GM19240 (cell line): ENCODE data around the gene CTIF.
A peak's percentile ranks its signal among the peaks of the same experiment; 100 is the strongest.

ENCODE experiments used
- DNase-seq: peaks from one replicate; pipeline ENCODE4 v3.0.0; 2011; ENCODE audit warnings: low spot score; ENCODE audit not compliant: insufficient read length

The CTIF gene

DNA sequence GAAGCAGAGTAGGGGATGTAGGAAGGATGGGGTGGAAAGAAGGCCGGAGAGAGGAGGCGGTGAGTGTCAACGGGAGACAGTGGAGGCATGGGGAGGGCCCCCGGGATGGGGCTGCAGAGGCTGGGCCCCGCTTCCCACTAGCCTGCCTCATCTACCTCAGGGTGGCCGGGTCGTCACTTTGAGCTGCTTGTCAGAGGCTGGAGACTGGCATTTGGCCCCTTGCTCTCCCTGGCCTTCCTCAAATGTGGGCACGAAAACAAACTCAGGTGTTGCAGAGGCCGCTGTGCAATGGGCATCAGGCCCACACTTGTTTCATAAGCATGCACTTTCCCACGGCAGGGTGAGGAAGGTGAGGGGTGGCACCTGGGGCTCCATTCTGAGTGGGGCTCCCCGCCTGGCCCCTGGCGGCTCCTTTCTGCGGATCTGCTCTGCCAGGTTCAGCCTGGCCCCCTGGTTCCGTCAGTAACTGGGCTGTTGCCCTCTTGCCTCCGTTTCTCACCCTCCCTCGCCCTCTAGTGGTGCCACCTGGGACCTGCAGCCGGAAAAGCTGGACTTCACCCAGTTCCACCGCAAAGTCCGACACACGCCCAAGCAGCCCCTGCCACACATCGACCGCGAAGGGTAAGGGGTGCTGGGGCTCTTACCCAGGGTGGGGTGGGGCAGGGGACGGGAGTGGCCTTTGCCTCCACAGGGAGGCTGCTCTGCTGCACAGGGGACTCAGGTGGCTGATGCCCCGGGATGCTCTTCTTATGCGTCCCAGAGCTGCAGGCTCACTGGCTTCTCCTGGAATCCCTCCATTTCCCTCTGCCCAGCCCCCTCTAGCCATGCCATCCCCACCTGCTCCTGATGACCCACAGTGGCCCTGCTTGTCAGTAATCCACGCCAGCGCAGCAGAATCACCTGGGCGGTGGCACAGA lies 125.4 kb downstream of the CTIF start:
- peak; percentile 47 for DNase-seq

DNA sequence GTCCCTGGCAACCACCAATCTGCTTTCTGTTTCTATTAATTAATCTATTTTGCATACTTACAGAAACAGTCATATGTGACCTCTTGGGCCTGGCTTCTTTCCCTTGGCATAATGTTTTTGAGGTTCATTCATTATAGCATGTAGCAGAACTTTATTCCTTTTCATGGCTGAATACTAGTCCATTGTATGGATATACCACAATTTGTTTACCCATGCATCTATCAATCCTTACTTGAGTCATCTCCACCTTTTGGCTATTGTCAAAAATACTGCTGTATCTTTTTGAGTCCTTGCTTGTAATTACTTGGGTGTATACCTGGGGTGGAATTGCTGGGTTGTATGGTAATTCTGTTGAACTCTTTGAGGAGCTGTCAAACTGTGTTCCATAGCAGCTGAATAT lies 126.8 kb downstream of the CTIF start:
- no peak for DNase-seq

DNA sequence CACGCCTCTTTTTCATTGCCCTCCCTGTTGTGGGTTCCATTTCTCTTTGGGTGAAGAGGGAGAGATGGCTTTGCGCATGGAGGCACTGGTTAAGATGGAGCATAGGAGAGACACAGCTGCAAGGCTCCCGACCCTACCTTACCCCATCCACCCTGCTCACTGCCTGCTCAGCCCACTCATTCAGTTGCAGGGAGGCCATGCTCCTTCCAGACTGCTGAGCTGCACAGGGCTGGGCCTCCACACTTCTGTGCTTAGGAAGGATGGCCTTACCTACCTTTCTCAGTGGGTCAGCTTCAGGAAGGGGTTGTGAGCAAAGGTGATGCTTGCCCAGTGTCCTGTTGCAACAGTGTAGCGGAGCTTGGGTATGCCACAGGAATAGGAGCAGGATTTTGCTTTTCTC lies 127.8 kb downstream of the CTIF start:
- no peak for DNase-seq

DNA sequence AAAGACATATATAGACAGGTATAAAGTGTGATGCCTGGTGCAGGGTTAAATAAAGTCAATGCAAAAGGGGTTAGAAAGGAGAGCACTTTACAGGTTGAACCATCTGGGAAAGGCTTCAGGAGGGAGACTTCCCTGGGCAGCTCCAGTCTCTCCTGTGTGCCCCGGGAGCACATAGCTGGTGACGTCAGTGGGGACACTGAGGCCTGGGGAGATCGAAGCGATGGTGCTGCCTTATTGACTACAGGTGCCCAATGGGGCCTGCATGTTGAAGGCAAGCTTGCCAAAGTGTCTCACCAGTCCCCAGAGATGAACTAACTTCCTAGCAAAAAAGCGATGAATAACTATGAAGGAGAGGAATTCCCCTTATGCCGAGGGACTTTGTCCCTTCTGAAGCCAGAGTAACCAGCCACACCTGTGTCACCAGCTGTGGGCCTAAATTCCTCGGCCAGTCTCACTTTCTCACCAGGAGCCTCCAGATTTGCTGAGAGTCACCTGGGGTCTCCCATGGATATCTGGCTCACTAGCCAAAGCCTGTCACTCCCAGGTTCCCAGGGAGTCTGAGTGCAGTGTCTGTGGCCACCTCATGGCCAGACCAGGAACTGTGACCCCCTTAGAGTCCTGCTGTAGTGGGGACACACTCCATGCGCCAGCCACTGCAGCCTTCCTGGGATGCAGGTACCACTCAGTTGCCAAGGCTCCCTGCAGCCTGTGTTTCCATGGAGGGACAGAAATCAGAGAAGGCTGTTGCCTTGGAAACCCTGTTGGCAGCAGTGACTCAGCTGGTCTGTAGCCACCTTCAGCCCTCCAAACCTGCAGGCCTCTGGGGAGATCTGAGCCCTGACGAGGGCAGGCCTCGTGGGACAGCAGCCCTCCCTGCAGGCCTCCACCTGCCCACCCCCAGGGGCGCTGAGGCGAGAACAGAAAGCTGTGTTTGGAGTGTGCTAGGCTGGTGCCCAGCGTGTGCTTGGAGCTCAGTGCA lies 128.7 kb downstream of the CTIF start:
- DNase-seq: no peak

DNA sequence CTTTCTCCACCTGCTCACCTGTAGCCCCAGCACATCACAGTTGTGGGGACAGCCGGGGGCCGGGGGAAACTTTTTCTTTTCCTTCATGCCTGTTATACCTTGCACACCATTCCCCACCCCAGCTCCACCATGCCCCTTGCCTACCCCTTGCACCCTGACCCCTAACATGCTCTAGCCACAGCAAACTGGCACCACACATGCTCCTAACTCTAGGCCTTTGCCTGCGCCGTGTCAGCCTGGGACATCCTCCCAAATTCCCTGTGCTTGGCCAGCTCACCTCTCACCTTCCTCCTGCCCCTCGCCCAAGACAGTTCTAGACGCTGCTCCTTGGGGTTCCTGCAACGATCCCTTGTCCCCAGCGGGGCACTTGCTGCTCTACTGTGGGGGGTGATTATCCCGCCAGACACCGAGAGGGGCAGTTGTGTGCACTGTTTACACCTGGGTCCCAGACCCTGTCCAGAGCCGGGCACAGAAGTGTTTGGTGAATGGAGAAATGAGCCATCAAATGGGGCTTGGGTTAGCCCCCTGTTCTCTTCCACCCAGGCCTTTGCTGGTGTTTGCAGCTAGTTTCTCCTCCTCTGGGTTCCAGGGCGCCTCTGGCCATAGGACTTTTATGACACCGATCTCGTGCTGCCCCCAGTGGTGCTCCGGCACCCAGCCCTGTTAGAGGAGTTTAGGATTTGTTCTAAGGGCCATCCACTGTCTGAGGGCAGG lies 129.8 kb downstream of the CTIF start:
- DNase-seq: no peak

DNA sequence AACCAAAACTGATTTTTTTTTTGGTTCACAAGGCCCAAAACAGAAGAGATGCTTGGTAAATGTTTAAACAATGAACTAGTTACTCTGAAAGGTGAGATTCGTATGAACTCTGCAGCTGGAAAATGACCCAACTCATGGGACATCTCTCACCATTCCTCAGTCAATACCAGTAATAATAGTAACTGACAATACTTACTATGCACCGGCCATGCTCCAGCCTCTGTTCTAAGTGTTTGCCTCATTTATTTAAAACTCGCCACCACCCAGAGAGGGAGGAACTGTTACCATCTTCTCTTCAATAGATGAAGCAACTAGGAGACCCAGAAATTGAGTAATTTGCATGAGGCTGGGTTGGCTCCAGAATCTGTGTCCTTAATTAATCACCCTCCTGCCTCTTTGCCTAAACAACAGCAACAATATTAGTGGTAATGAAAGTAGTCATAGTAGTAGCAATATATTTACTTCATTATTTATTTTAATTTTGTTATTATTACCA lies 130.4 kb downstream of the CTIF start:
- DNase-seq: no peak

DNA sequence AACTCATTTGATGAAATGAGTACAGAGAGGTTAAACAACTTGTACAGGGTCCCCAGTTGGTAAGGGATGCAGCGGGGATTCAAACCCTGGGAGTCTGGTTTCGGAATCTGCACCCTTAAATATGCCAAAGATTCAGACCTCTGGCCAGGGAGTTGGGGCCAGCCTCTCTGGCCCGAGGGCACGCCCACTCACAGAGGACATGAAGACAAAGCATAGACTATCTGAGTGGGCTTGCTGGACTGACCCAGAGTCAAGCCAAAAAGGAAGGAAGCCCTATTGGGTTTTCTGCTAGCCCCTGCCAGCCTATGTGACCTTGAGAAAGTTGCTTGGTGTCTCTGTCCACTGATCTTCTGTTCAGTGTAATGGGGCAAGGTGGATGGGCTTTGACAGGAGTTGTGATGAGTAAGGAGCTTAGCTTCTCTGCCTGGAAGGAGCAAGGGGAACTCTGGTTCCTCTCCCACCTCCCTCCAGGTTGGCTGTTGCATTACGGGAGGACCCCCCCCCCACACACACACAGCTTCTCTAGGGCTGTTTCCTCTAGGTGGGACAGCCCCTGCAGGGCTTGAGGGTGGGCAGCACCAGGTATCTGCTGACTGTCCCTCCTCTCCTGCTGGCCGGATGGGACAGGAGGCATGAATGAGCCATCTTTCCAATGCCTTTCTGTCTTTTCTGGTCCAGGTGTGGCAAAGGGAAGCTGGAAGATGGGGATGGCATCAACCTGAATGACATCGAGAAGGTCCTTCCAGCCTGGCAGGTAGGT lies 131.3 kb downstream of the CTIF start:
- DNase-seq: no peak

DNA sequence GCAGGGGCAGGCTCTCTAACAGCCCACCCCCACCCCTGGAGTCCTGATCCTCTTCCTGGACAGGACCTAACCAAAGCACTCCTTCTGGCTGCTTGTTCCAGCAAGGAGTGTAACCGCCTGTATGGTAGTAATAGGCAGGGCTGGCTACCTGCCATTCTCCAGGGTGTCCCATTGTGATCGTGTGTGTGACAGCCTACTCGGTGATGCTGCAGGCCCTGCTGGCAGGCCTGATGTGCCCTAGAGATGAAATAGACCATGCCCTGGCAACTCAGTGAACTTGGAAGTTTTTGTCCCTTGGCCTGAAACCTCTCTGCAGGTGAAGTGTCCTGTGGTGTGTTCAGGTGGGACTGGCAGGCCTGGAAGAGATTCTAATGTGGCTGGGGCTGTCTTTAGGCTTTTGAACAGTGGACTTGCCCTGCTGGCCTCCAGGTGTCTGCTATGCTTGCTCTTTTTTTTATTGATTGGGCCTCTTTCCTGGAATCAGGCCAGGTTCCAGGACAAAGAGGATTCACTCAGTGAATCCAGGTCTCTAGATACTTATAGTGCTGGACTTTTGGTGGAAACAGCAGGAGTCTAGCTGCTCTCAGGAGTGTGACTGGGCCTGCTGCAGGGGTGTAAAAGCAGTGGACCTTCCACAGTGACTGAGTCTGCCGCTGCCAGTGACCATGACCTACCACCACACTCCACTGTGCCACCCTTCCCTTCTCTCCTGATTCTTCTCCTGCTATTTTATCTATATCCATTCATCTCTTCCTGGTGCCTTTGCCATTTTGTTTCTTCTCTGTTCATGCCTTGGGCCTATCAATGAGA lies 132.1 kb downstream of the CTIF start:
- DNase-seq: no peak

DNA sequence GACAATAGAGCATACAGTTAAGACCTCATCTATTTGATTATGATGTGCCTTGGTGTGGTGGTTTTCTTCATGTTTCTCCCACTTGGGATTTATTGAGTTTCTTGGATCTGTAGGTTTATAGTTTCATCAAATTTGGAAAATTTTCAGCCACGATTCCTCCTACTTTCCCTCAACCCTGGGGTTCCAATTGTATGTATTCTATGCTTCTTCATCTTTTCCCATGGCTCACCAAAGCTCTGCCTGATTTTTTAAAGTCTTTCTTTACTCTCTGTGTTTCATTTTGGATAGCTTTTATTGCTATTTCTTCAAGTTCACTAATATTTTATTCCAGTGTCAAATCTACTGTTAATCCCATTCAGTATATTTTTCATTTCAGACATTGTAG lies 132.7 kb downstream of the CTIF start:
- DNase-seq: no peak

DNA sequence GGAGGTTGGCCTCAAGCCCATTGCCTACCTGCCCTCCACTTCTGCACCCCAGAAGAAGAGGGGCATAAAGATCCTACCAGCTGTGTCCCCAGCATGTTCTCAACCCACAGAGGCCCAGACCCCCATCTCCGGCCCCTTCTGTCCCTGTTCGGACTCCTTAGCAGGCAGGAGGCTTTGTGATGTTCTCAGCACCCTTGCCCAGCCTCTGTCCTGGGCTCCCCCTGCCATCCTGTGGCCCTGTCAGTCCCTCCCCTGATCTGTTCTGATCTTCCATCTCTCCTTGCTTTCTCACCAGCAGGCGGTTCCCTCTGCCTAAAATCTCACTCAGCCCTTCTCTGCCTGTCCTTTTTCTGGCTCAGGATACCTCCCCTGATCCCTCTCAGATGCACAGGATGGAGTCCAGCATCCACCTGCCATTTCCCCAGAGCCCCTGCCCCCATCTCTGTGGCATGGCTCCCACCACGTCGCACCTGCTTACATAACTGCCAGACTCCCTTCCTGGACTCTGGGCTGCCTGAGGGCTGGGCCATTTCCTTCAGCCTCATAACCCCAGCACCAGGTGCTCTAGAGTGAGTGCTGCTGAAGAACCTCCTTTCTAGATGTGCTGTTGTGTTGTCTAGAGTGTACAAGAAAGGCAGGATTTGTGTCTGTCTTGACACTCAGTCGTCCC lies 134.0 kb downstream of the CTIF start:
- no peak for DNase-seq

DNA sequence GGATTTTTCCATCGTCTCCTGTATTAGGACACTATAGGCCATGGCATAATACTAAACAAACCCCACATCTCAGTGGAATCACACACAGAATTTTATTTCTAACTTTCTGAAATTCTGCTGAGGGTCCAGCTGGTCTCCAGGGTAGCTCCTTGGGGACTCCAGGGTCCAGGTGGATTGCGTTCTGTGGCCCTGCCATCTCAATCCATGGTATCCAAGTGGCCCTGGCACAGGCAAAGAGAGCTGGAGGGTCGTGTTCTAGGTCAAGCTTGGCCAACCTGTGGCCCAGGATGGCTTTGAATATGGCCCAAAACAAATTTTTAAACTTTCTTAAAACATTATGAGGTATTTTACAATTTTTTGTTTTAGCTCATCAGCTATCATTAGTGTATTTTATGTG lies 134.6 kb downstream of the CTIF start:
- DNase-seq: no peak

DNA sequence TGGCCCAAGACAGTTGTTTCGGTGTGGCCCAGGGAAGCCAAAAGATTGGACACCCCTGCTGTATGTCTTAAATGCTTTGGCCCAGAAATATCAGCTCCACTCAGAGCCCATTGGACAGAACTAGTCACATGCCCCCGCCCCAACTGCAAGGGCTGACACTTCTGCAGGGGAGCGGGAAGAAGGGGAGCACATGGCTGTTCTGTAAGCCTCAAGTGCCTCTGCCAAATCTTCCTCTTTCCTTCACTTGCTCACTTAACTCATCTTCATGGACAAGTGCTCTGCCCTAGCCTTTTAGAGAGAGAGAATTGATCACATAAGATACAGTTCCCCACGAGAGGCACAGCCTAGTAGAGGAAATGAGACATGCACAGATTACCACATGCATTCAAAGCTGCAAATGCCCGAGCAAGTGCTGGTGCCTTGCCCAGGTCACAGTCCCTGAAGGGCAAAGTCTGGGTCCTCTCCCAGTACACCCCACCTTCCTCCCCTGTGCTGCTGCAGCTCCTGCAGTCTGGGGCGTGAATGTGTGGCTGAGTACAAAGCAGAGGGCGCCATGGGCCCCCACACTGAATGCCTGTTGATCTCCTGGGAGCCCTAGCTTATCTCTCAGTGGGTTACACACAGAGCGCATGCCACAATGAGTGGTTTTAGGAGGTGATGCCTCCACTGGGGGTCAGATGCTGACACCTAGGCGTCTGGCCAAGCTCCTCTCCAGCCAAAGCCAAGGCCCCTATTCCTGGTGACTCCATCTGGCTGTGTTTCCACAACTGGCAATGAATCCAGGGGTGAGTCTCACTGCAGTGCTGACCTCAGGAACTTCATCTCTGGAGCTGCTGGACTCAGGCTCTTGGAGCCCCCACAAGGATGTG lies 135.3 kb downstream of the CTIF start:
- DNase-seq: no peak

DNA sequence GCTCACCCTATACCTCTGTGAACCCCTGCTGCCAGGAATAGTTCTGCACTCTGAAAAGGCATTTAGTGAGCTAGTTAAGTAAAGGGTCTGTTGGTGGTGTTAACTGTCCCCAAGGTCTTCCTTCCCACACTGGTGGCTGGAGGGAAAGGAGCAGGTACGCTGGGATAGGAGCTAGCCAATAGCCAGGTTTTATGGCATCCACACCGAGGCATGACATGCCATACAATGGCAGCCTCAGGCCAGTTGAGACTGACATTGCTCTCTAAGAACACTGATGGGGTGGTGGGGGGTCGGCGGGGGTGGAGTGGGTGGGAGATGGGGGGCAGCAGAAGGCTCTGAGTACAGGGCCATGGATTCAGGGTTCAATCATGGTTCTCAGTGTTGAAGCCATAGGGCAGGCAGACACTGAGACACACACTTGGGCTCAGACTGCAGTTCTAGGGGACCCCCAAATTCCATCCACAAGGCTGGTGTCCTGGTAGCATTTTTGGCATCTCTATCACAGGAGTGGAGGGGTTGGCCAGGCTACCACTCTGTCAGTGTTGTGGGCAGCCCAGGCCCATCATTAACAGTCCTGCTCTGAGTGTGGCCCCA lies 136.0 kb downstream of the CTIF start:
- no peak for DNase-seq

DNA sequence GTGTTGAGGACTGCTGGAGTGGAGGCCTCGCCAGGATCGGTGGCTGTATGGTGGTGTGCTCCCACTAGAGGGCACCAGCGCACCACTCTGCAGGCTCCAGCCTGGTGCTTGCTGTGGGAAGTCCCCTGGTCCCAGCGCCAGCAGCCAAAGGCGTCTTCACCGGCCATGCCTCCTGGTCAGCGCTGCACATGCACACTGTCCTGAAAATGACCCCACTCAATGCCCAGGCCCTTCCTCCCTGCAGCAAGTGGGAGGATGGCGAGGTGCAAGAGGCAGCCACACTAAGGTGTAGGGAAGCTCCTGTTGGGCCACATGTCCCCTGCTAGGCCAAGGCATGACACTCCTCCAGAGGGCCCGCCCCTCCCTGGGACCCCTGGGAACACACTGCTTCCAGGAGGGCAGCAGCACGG lies 136.5 kb downstream of the CTIF start:
- DNase-seq: peak; percentile 84

DNA sequence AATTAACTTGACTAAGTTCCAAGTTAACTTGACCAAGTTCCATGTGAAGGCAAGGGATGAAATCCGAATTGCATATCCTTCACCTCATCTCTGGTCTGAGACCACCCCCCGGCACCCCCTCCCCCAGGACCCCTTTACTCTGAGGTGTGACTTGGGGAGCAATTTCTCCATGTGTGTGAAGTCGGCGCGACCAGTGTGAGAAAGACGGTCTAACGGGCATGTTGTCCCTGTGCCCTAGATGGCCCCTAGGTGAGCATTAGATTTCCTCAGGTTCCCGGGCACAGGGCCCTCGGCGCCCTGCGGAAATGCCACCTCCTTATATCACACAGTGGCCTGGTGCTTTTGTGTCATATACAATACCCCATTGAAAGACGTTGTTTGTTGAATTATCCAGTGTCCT lies 137.1 kb downstream of the CTIF start:
- no peak for DNase-seq

DNA sequence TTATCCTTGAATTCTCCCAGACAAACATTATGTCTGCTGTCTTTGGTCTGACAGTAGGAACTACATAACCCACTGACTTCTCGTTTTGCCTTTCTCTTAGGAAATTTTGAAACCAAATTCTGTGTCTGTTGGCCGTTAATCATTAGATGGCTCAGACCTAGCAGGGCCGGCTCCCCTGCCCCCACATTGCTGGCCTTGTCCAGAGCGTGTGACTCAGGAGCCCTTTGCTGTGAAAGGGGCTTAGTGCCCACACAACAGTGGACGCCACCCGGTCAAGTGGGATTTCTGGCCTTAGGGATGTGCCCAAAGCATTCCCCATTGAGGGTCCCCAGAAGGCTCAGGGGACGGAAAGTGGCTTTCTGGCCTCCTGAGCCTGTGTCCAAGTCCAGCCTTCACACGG lies 137.5 kb downstream of the CTIF start:
- DNase-seq: no peak

DNA sequence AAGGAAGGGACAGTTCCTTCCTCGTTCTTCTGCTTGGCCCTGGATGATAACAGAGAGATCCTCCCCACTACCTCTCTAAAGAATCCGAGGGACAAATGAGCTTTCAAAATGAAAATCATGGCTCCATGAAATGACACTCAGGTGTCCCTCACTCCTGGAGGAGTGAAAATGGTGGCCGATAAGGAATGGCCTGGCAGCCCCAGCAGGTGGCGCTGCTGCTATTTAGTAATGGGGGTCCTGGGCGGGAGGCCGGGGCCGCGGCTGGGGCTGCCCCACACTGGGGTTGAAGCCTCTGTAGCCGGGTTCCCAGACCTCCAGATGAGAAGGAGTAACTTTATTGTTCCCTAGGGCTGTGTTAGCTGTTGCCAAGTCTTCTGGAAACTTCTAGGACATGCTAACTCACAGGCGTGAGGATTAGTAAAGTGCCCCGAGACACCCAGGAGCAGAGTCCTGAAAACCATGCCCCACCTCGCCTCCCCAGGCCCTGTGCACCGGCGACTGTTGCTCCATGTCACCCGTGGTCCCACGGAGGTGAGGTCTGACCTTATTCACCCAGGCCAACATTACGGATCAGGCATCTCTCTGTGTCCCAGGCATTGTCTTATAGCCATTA lies 138.0 kb downstream of the CTIF start:
- DNase-seq: peak; percentile 72
